ENCODE measurements around the gene TGFBRAP1.
"Not testable (repeated sequence)": the region's sequence is repeated elsewhere in the genome, so short reads cannot be mapped to it uniquely, and the experiment has no call there.

The TGFBRAP1 gene

GRCh38 chr2:105327690-105328089, 1.8 kb downstream of the TGFBRAP1 start:
- Histone ChIP-seq H4K20me1 (peaks cover 10 to 60% (median 40%) of the 10 kb centered on the region in 11 experiments; a peak in 19 of 22 replicates), H3K4me1 (peaks cover 53 to 61% (median 58%) of the 10 kb centered on the region in 10 experiments), H3K4me2 (peak overlapping the region; percentile 86 to 100 (median 94)), H3K36me3 (peaks cover 8 to 20% (median 14%) of the 10 kb centered on the region in 11 experiments; a peak in 19 of 22 replicates), H3K9me3 (replicated peaks in 1 of 11) (no peaks in the 10 kb centered on the region), H3K4me3 (peak overlapping the region in 5 of 10 experiments; percentile 71 to 84 (median 73); a peak in 7 of 20 replicates), H3K27me3 (no peaks in the 10 kb centered on the region), H3K9ac (peak overlapping the region in 7 of 11 experiments; percentile 79 to 99 (median 92); a peak in 4 of 22 replicates), H3K27ac (peak overlapping the region in 2 of 11 experiments; percentile 80 to 93; a peak in 1 of 22 replicates)
- TF ChIP-seq Cebpa-rat (IDR thresholded peaks at IDR 0.05): no peak

GRCh38 chr2:105327271-105327670, 2.3 kb downstream of the TGFBRAP1 start:
- Histone ChIP-seq H3K4me2 (peak overlapping the region in 10 of 11 experiments; percentile 86 to 100 (median 95); a peak in 11 of 22 replicates), H3K4me1 (peaks cover 57 to 64% (median 60%) of the 10 kb centered on the region in 10 experiments), H3K36me3 (peaks cover 8 to 24% (median 16%) of the 10 kb centered on the region in 11 experiments; a peak in 19 of 22 replicates), H4K20me1 (peaks cover 13 to 64% (median 41%) of the 10 kb centered on the region in 11 experiments; a peak in 19 of 22 replicates)
- not testable (repeated sequence) for H3K9ac ChIP-seq; H3K9me3 ChIP-seq (replicated peaks in 1 of 11); H3K27me3 ChIP-seq; H3K4me3 ChIP-seq; H3K27ac ChIP-seq

GRCh38 chr2:105325389-105325963, 4.1 kb downstream of the TGFBRAP1 start:
- H3K4me2 ChIP-seq: peak overlapping the region in 7 of 11 experiments; percentile 2 to 75 (median 66); a peak in 10 of 22 replicates
- TF ChIP-seq Cebpa-rat (IDR thresholded peaks at IDR 0.05): no peak
- H3K4me1 ChIP-seq: peaks cover 52 to 61% (median 56%) of the 10 kb centered on the region in 10 experiments
- peaks cover 19 to 82% (median 57%) of the 10 kb centered on the region in 11 experiments; a peak in 19 of 22 replicates for H4K20me1 ChIP-seq
- peak overlapping the region in 7 of 11 experiments; percentile 7 to 51 (median 36); a peak in 10 of 22 replicates for H3K27ac ChIP-seq
- no peaks in the 10 kb centered on the region for H3K9me3 ChIP-seq (replicated peaks in 1 of 11)
- no peak overlapping the region for H3K4me3 ChIP-seq
- H3K9ac ChIP-seq: no peak overlapping the region
- H3K27me3 ChIP-seq: no peaks in the 10 kb centered on the region
- peaks cover 10 to 25% (median 17%) of the 10 kb centered on the region in 11 experiments; a peak in 19 of 22 replicates for H3K36me3 ChIP-seq

GRCh38 chr2:105324732-105325131, 4.8 kb downstream of the TGFBRAP1 start:
- Histone ChIP-seq H3K4me1 (peaks cover 46 to 53% (median 50%) of the 10 kb centered on the region in 10 experiments), H3K9me3 (replicated peaks in 1 of 11) (no peaks in the 10 kb centered on the region), H3K4me2 (peak overlapping the region; percentile 2 to 75 (median 61); a peak in 17 of 22 replicates), H3K36me3 (peaks cover 10 to 25% (median 17%) of the 10 kb centered on the region in 11 experiments; a peak in 19 of 22 replicates), H3K27me3 (no peaks in the 10 kb centered on the region), H3K9ac (0 out of 22 replicates have a peak overlapping the region, but pooled peaks of 1 of the 11 experiments have one; percentile 12), H4K20me1 (peaks cover 25 to 90% (median 64%) of the 10 kb centered on the region in 11 experiments; a peak in 19 of 22 replicates), H3K27ac (peak overlapping the region in 8 of 11 experiments; percentile 7 to 51 (median 30); a peak in 11 of 22 replicates), H3K4me3 (no peak overlapping the region)
- TF ChIP-seq Cebpa-rat (IDR thresholded peaks at IDR 0.05): no peak

GRCh38 chr2:105324101-105324500, 5.4 kb downstream of the TGFBRAP1 start:
- Histone ChIP-seq H3K9ac (no peak overlapping the region), H3K36me3 (peaks cover 10 to 25% (median 17%) of the 10 kb centered on the region in 11 experiments; a peak in 19 of 22 replicates), H3K9me3 (replicated peaks in 1 of 11) (no peaks in the 10 kb centered on the region), H3K27me3 (no peaks in the 10 kb centered on the region), H3K4me1 (peaks cover 46 to 53% (median 50%) of the 10 kb centered on the region in 10 experiments), H3K4me2 (peak overlapping the region; percentile 46 to 75 (median 61)), H3K27ac (peak overlapping the region in 5 of 11 experiments; percentile 7 to 51 (median 36); a peak in 8 of 22 replicates), H4K20me1 (peaks cover 25 to 90% (median 64%) of the 10 kb centered on the region in 11 experiments; a peak in 19 of 22 replicates), H3K4me3 (no peak overlapping the region)
- no peak for TF ChIP-seq Cebpa-rat (IDR thresholded peaks at IDR 0.05)

- Histone ChIP-seq H3K4me2 (peak overlapping the region; percentile 46 to 75 (median 61)), H3K4me1 (peaks cover 37 to 44% (median 42%) of the 10 kb centered on the region in 10 experiments), H4K20me1 (peaks cover 30 to 95% (median 73%) of the 10 kb centered on the region in 11 experiments; a peak in 19 of 22 replicates), H3K36me3 (peaks cover 10 to 25% (median 17%) of the 10 kb centered on the region in 11 experiments; a peak in 19 of 22 replicates), H3K27ac (peak overlapping the region in 3 of 11 experiments; percentile 7 to 43 (median 24); a peak in 5 of 22 replicates), H3K27me3 (no peaks in the 10 kb centered on the region), H3K4me3 (no peak overlapping the region), H3K9ac (no peak overlapping the region), H3K9me3 (replicated peaks in 1 of 11) (no peaks in the 10 kb centered on the region)
- no peak for TF ChIP-seq Cebpa-rat (IDR thresholded peaks at IDR 0.05)
These were observed 6.4 kb downstream of the TGFBRAP1 start for GRCh38 chr2:105323111-105323510.

GRCh38 chr2:105321875-105322646, 7.5 kb downstream of the TGFBRAP1 start:
- no peaks in the 10 kb centered on the region for H3K9me3 ChIP-seq (replicated peaks in 1 of 11)
- peaks cover 10 to 25% (median 17%) of the 10 kb centered on the region in 11 experiments; a peak in 19 of 22 replicates for H3K36me3 ChIP-seq
- peaks cover 30 to 95% (median 70%) of the 10 kb centered on the region in 11 experiments; a peak in 19 of 22 replicates for H4K20me1 ChIP-seq
- no peak overlapping the region for H3K27ac ChIP-seq
- H3K9ac ChIP-seq: no peak overlapping the region
- no peak overlapping the region for H3K4me2 ChIP-seq
- no peak overlapping the region for H3K4me3 ChIP-seq
- H3K27me3 ChIP-seq: no peaks in the 10 kb centered on the region
- H3K4me1 ChIP-seq: peaks cover 30 to 37% (median 33%) of the 10 kb centered on the region in 10 experiments
- no peak for TF ChIP-seq Cebpa-rat (IDR thresholded peaks at IDR 0.05)

GRCh38 chr2:105320651-105321215, 8.8 kb downstream of the TGFBRAP1 start:
- H3K4me3 ChIP-seq: no peak overlapping the region
- no peak for TF ChIP-seq Cebpa-rat (IDR thresholded peaks at IDR 0.05)
- no peak overlapping the region for H3K27ac ChIP-seq
- peaks cover 30 to 96% (median 80%) of the 10 kb centered on the region in 11 experiments; a peak in 19 of 22 replicates for H4K20me1 ChIP-seq
- no peaks in the 10 kb centered on the region for H3K27me3 ChIP-seq
- H3K36me3 ChIP-seq: peaks cover 10 to 25% (median 12%) of the 10 kb centered on the region in 11 experiments; a peak in 18 of 22 replicates
- no peak overlapping the region for H3K9ac ChIP-seq
- H3K4me1 ChIP-seq: peaks cover 30 to 34% (median 32%) of the 10 kb centered on the region in 10 experiments
- H3K9me3 ChIP-seq (replicated peaks in 1 of 11): no peaks in the 10 kb centered on the region
- H3K4me2 ChIP-seq: no peak overlapping the region
